Glutamatergic neuron (in vitro differentiated cells): Measurements from ENCODE around the gene PPP2R3C. TPM values are rescaled to one million over a fixed set of nuclear protein-coding genes. Genes with fewer than 3 reads are reported as not detected.

Experiments used
- DNase-seq: peaks from one replicate; pipeline ENCODE4 v3.0.0; 2022
- H3K27ac Mint-ChIP-seq: one replicate; pipeline ENCODE4 v1.8.0; 2020; ENCODE audit warnings: mild to moderate bottlenecking, mixed read lengths, inconsistent platforms; ENCODE audit not compliant: unreplicated experiment
- H3K27me3 Mint-ChIP-seq: one replicate; pipeline ENCODE4 v1.8.0; 2020; ENCODE audit warnings: mild to moderate bottlenecking, moderate library complexity, mixed read lengths, inconsistent platforms; ENCODE audit not compliant: unreplicated experiment
- H3K36me3 Mint-ChIP-seq: one replicate; pipeline ENCODE4 v1.8.0; 2020; ENCODE audit warnings: mild to moderate bottlenecking, mixed read lengths, inconsistent platforms; ENCODE audit not compliant: unreplicated experiment
- H3K4me1 Mint-ChIP-seq: one replicate; pipeline ENCODE4 v1.8.0; 2020; ENCODE audit warnings: mild to moderate bottlenecking, low read depth, mixed read lengths, inconsistent platforms; ENCODE audit not compliant: unreplicated experiment
- H3K4me3 Mint-ChIP-seq: one replicate; pipeline ENCODE4 v1.8.0; 2020; ENCODE audit warnings: mild to moderate bottlenecking, mixed read lengths, inconsistent platforms; ENCODE audit not compliant: unreplicated experiment
- H3K9me3 Mint-ChIP-seq: one replicate; pipeline ENCODE4 v1.8.0; 2020; ENCODE audit warnings: mild to moderate bottlenecking, moderate library complexity, mixed read lengths, inconsistent platforms; ENCODE audit not compliant: unreplicated experiment
- long read RNA-seq: library from polyadenylated mRNA; unstranded; transcript quantifications from one replicate; pipeline ENCODE4 v2.0.0, GENCODE V29; 2020; ENCODE audit not compliant: unreplicated experiment
- total RNA-seq: library from RNA; stranded (reverse); fragmentation: NEBNext Ultra II Directional; extraction: Animal tissue kit (Norgen Biotek cat#: 25700); gene quantifications from one replicate; pipeline ENCODE4 v1.2.1, GENCODE V29; 2021; ENCODE audit not compliant: unreplicated experiment
- TF ChIP-seq, protein P1 (sequence below): fragments of 200-600 bp; sonication (generic); IDR thresholded peaks from one replicate; pipeline ENCODE4 v1.5.0; 2021; ENCODE audit not compliant: partially characterized antibody, unreplicated experiment

PPP2R3C gene
- total RNA-seq: 37.0 TPM
- long read RNA-seq, transcript PPP2R3C-201 (13 exons, 1,839 nt): major isoform, 8 of 27 reads
- long read RNA-seq, transcript PPP2R3C-217 (12 exons, 1,846 nt): major isoform, 8 of 27 reads
- long read RNA-seq, partial matches to known transcripts: 3 of 27 reads
- long read RNA-seq, other reads (novel, unspliced or antisense): 7 of 27 reads

DNA sequence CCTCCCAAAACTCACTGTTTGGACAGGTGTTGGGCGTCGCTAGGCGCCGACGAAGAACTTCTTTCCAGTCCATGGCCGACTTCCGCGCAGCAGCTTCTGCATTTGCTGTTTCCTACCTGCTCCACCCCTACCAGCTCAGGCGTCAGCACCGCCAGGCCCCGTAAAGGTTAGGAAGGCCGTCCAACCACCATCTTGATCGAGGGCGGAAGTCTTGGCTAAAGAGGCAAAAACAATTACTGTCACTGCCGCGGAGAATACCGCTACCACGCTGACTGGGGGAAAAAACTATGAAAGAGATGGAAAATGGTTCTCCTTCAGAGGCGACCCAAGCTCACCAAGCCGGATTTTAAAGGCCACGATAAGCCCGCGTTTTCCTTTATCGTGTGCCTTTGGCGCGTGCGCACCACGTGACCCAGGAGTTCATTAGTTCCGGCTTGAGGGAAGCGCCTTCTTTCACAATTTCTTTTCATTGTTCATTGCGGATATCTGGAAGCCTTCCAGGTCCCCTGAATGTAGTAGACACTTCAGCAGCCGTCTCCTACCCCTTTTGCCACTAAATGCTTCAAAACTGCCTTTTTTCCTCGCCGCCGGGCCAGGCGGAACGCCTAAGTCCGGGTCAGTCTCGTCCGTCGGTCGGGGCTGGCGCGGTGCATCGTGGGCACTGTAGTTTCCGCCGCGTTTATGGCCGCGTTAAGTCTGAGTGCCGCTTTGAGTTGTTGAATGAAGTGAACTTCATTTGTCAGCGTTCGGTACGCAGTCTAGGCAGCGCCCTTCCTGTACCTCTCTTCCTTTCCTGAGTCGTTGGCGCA is at the start of gene PPP2R3C, which contains the start of gene PRORP:
Gene PPP2R3C, minus strand, starts transcription at position 104 of the 809 bp plus-strand sequence. Its CDS starts 31 bp downstream, at position 73.
Gene PRORP, plus strand, starts transcription at position 666 of the 809 bp plus-strand sequence. CDS start 694 bp downstream, outside the sequence.
- peaks cover 8% of the 10 kb centered on the region for H3K9me3 Mint-ChIP-seq
- TF ChIP-seq, protein P1, sequence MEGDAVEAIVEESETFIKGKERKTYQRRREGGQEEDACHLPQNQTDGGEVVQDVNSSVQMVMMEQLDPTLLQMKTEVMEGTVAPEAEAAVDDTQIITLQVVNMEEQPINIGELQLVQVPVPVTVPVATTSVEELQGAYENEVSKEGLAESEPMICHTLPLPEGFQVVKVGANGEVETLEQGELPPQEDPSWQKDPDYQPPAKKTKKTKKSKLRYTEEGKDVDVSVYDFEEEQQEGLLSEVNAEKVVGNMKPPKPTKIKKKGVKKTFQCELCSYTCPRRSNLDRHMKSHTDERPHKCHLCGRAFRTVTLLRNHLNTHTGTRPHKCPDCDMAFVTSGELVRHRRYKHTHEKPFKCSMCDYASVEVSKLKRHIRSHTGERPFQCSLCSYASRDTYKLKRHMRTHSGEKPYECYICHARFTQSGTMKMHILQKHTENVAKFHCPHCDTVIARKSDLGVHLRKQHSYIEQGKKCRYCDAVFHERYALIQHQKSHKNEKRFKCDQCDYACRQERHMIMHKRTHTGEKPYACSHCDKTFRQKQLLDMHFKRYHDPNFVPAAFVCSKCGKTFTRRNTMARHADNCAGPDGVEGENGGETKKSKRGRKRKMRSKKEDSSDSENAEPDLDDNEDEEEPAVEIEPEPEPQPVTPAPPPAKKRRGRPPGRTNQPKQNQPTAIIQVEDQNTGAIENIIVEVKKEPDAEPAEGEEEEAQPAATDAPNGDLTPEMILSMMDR: no peak
- peak within 1 kb of the TSS; percentile 94 for H3K27ac Mint-ChIP-seq
- H3K36me3 Mint-ChIP-seq: no peaks in the 10 kb centered on the region
- H3K27me3 Mint-ChIP-seq: peaks cover 8% of the 10 kb centered on the region
- peak; percentile 81 for DNase-seq
- peak within 1 kb of the TSS; percentile 93 for H3K4me3 Mint-ChIP-seq
- H3K4me1 Mint-ChIP-seq: peaks cover 12% of the 10 kb centered on the region

DNA sequence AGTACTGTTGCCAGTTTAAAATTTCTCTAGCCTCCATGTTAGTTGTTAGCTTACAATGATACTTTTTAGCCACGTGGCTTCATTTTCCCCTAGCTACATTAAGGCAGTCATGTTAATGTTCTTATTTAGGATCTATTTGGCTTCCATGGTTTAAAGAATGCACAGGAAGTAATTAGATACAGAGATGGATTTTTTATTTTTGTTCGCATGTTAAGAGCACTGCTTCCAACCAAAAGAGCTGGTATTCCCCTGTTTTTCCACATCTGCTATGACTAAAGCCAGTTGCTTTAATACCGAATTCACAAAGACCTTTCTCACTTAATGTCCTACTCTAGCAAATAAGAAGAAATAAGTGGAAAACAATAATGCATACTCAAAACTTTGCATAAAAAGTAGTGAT is 45.7 kb upstream of the PPP2R3C start:
- H3K4me3 Mint-ChIP-seq: no peak overlapping the region
- no peaks in the 10 kb centered on the region for H3K9me3 Mint-ChIP-seq
- peaks cover 6% of the 10 kb centered on the region for H3K36me3 Mint-ChIP-seq
- TF ChIP-seq, protein P1: no peak
- H3K27ac Mint-ChIP-seq: no peak overlapping the region
- H3K4me1 Mint-ChIP-seq: no peaks in the 10 kb centered on the region
- H3K27me3 Mint-ChIP-seq: no peaks in the 10 kb centered on the region
- DNase-seq: no peak

DNA sequence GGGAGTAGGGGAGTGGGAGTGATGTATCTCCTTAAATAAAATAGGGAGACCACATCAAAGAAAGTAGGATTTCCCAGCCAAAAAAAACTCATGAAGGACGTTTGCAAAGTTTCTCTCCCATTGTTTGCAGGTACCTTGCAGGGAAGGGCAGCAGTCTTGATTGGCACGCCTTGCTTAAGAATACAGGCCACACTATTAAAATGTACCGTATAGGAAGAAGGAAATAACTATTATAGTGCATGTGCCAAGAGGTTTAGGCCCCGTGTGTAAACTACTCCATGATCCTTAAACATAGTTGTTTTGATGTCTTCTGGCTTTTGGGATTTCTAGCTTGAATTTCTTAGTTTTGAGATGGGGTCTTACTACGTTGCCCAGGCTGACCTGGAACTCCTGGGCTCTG is 43.1 kb upstream of the PPP2R3C start:
- Mint-ChIP-seq H3K4me3 (no peak overlapping the region), H3K9me3 (no peaks in the 10 kb centered on the region), H3K4me1 (no peaks in the 10 kb centered on the region), H3K27me3 (no peaks in the 10 kb centered on the region), H3K36me3 (peaks cover 6% of the 10 kb centered on the region), H3K27ac (no peak overlapping the region)
- TF ChIP-seq, protein P1: no peak
- no peak for DNase-seq

DNA sequence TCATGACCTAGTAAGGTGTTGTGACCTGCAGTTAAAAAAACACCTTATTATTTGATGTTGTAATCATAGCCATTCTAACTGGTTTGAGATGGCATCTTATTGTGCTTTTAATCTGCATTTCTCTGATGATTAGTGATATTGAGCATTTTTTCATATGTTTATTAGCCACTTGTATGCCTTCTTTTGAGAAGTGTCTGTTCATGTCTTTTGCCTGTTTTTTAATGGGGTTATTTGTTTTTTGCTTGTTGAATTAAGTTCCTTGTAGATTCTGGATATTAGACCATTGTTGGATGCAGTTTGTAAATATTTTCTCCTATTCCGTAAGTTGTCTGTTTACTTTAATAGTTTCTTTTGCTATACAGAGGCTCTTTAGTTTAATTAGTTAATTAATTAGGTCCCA is 41.6 kb upstream of the PPP2R3C start:
- DNase-seq: no peak
- peaks cover 3% of the 10 kb centered on the region for H3K27me3 Mint-ChIP-seq
- no peaks in the 10 kb centered on the region for H3K4me1 Mint-ChIP-seq
- H3K36me3 Mint-ChIP-seq: peaks cover 6% of the 10 kb centered on the region
- H3K4me3 Mint-ChIP-seq: no peak overlapping the region
- no peak overlapping the region for H3K27ac Mint-ChIP-seq
- TF ChIP-seq, protein P1: no peak
- no peaks in the 10 kb centered on the region for H3K9me3 Mint-ChIP-seq

DNA sequence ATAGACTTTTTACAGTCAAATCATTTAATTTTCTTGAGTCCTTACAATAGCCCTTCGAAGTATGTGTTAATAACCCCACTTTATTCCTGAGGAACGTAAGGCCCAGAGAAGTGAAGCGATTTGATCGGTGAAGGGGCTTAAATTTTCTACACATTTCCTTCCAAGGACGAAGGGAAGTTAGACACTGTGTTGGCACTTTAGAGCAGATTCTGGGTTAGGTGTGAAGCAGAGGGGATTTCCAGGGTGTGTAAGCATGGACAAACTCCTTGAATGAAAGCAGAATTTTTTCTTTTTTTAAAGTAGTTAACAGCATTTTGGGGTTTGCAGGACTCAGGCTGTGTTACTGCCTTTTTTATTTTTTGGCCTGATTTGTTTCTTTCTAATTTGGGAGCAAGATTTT is 39.4 kb upstream of the PPP2R3C start:
- DNase-seq: no peak
- Mint-ChIP-seq H3K9me3 (no peaks in the 10 kb centered on the region), H3K27me3 (peaks cover 3% of the 10 kb centered on the region), H3K4me1 (no peaks in the 10 kb centered on the region), H3K36me3 (no peaks in the 10 kb centered on the region), H3K27ac (no peak overlapping the region), H3K4me3 (no peak overlapping the region)
- TF ChIP-seq, protein P1: no peak
